ENCODE results near the gene GMEB2. TPM values are rescaled to one million over a fixed set of nuclear protein-coding genes. Genes with fewer than 3 reads are reported as not detected.

Gene GMEB2
- total RNA-seq, 1 donor from 2014 or later: 11.2 TPM

- peak; percentile 95 for DNase-seq (ENCODE audit: low spot score)
- peak overlapping the region; percentile 82 for H3K4me3 Mint-ChIP-seq (ENCODE audit: unreplicated experiment)
- peaks cover 7% of the 10 kb centered on the region for H3K27me3 Mint-ChIP-seq (ENCODE audit: unreplicated experiment)
- no peaks in the 10 kb centered on the region for H3K9me3 Mint-ChIP-seq (ENCODE audit: unreplicated experiment)
- H3K4me1 Mint-ChIP-seq (ENCODE audit: unreplicated experiment): peaks cover 21% of the 10 kb centered on the region
- peaks cover 9% of the 10 kb centered on the region for H3K36me3 Mint-ChIP-seq (ENCODE audit: low read depth, unreplicated experiment)
- TF ChIP-seq CTCF (IDR thresholded peaks at IDR 0.05; ENCODE audit: unreplicated experiment): no peak
- H3K27ac Mint-ChIP-seq (ENCODE audit: unreplicated experiment): no peak overlapping the region
Measured at GRCh38 chr20:63627129-63627750, 339 bp upstream of the GMEB2 start.

GRCh38 chr20:63625771-63626423 is 1.0 kb downstream of the GMEB2 start:
- H3K27me3 Mint-ChIP-seq (ENCODE audit: unreplicated experiment): peaks cover 8% of the 10 kb centered on the region
- peak; percentile 26 for DNase-seq (ENCODE audit: low spot score)
- H3K36me3 Mint-ChIP-seq (ENCODE audit: low read depth, unreplicated experiment): peaks cover 9% of the 10 kb centered on the region
- H3K9me3 Mint-ChIP-seq (ENCODE audit: unreplicated experiment): no peaks in the 10 kb centered on the region
- peak overlapping the region; percentile 84 for H3K27ac Mint-ChIP-seq (ENCODE audit: unreplicated experiment)
- H3K4me1 Mint-ChIP-seq (ENCODE audit: unreplicated experiment): peaks cover 19% of the 10 kb centered on the region
- TF ChIP-seq CTCF (IDR thresholded peaks at IDR 0.05; ENCODE audit: unreplicated experiment): no peak
- peak overlapping the region; percentile 82 for H3K4me3 Mint-ChIP-seq (ENCODE audit: unreplicated experiment)

GRCh38 chr20:63624486-63624885 is 2.4 kb downstream of the GMEB2 start:
- peaks cover 19% of the 10 kb centered on the region for H3K4me1 Mint-ChIP-seq (ENCODE audit: unreplicated experiment)

DNA sequence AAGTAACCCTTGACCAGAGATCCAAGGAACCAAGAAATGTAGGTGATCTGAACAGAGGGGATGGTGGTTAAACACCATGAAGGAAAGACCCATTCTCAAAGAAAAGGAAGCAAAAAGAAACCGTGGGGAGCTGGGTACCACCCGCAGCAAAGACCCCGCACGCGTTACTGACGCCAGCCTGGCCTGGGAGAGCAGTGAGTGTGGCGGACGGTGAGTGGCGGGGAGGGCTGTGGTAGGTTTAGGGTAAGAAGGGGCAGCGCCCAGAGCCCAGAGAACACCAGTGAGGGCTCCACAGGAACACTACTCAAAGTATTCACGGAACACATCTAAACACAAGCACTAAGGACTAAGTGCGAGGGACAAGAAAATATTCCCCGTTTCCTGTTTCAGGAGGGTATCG is 4.2 kb downstream of the GMEB2 start:
- Mint-ChIP-seq H3K36me3 (ENCODE audit: low read depth, unreplicated experiment) (peaks cover 13% of the 10 kb centered on the region), H3K4me1 (ENCODE audit: unreplicated experiment) (peaks cover 10% of the 10 kb centered on the region), H3K27me3 (ENCODE audit: unreplicated experiment) (peaks cover 7% of the 10 kb centered on the region), H3K9me3 (ENCODE audit: unreplicated experiment) (no peaks in the 10 kb centered on the region), H3K4me3 (ENCODE audit: unreplicated experiment) (no peak overlapping the region), H3K27ac (ENCODE audit: unreplicated experiment) (no peak overlapping the region)
- no peak for DNase-seq (ENCODE audit: low spot score)
- TF ChIP-seq CTCF (IDR thresholded peaks at IDR 0.05; ENCODE audit: unreplicated experiment): no peak

More at GRCh38 chr20:63624486-63624885, 2.4 kb downstream of the GMEB2 start:
- Mint-ChIP-seq H3K4me3 (ENCODE audit: unreplicated experiment) (peak overlapping the region; percentile 80), H3K27ac (ENCODE audit: unreplicated experiment) (no peak overlapping the region), H3K36me3 (ENCODE audit: low read depth, unreplicated experiment) (peaks cover 9% of the 10 kb centered on the region), H3K27me3 (ENCODE audit: unreplicated experiment) (peaks cover 12% of the 10 kb centered on the region), H3K9me3 (ENCODE audit: unreplicated experiment) (no peaks in the 10 kb centered on the region)
- TF ChIP-seq CTCF (IDR thresholded peaks at IDR 0.05; ENCODE audit: unreplicated experiment): no peak
- no peak for DNase-seq (ENCODE audit: low spot score)

DNA sequence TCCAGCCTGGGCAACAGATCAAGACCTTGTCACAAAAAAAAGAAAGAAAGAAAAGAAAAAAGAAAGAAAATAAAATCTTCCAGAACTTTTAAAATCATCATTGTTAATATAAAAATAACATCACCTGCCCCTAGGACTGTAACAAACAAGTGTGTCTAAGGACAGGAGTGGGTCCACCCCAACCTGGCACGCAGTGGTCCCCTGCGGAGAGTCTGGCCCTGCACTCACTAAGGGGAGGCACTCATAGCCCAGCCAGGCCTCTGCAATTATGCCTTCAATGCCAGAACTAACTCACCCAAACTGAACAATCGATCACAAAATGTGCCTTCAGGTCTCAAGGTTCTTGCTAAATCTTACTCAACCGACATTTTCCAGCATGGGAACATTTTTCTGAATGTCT is 4.8 kb downstream of the GMEB2 start:
- Mint-ChIP-seq H3K4me1 (ENCODE audit: unreplicated experiment) (peaks cover 10% of the 10 kb centered on the region), H3K4me3 (ENCODE audit: unreplicated experiment) (no peak overlapping the region), H3K36me3 (ENCODE audit: low read depth, unreplicated experiment) (peaks cover 13% of the 10 kb centered on the region), H3K27me3 (ENCODE audit: unreplicated experiment) (peaks cover 7% of the 10 kb centered on the region), H3K27ac (ENCODE audit: unreplicated experiment) (peak overlapping the region; percentile 13), H3K9me3 (ENCODE audit: unreplicated experiment) (no peaks in the 10 kb centered on the region)
- TF ChIP-seq CTCF (IDR thresholded peaks at IDR 0.05; ENCODE audit: unreplicated experiment): no peak
- no peak for DNase-seq (ENCODE audit: low spot score)

Measured in endothelial cell (in vitro differentiated cells).